SU-DHL-6 (cell line): Measurements from ENCODE around the gene HSPH1.

Experiments used
- H2AFZ ChIP-seq: fragments of 200-600 bp; sonication (generic); 2 replicates; pipeline ENCODE4 v1.6.1; 2014; ENCODE audit warnings: low read depth, mild to moderate bottlenecking, moderate library complexity, mixed read lengths, antibody characterized with exemption, low read length; ENCODE audit not compliant: severe bottlenecking
- H3F3A ChIP-seq: fragments of 200-600 bp; shearing (Covaris generic); 2 replicates; pipeline ENCODE4 v1.6.0; 2016; ENCODE audit warnings: antibody characterized with exemption, mild to moderate bottlenecking; ENCODE audit not compliant: insufficient read depth
- H3K27ac ChIP-seq: fragments of 200-600 bp; sonication (generic); 2 replicates; pipeline ENCODE4 v1.5.1; 2016; ENCODE audit warnings: low read depth, mild to moderate bottlenecking, low read length, moderate library complexity, mixed read lengths
- H3K27me3 ChIP-seq: fragments of 200-600 bp; sonication (generic), shearing (Covaris generic); 2 replicates; pipeline ENCODE4 v1.6.0; 2014; ENCODE audit warnings: mild to moderate bottlenecking, low read length
- H3K36me3 ChIP-seq: fragments of 200-600 bp; sonication (generic); 2 replicates; pipeline ENCODE4 v1.6.1; 2014; ENCODE audit warnings: mild to moderate bottlenecking, low read length, mixed read lengths
- H3K4me2 ChIP-seq: fragments of 300-600, 200-600 bp; shearing (Covaris generic), sonication (generic); 2 replicates; pipeline ENCODE4 v1.6.0; 2014; ENCODE audit warnings: low read length, low read depth, mild to moderate bottlenecking; ENCODE audit not compliant: poor library complexity, severe bottlenecking
- H3K4me3 ChIP-seq: fragments of 200-600 bp; sonication (generic); 2 replicates; pipeline ENCODE4 v1.5.1; 2014; ENCODE audit warnings: antibody characterized with exemption, low read length, mild to moderate bottlenecking, mixed read lengths; ENCODE audit not compliant: insufficient read depth, poor library complexity, severe bottlenecking
- H3K79me2 ChIP-seq: fragments of 200-600 bp; sonication (generic); 2 replicates; pipeline ENCODE4 v1.6.1; 2014; ENCODE audit warnings: mild to moderate bottlenecking, low read length, moderate library complexity; ENCODE audit not compliant: insufficient read depth
- H3K9ac ChIP-seq: fragments of 200-600 bp; sonication (generic); 2 replicates; pipeline ENCODE4 v1.7.0; 2014; ENCODE audit warnings: mild to moderate bottlenecking, low read length
- H3K9me2 ChIP-seq: fragments of 200-600 bp; sonication (generic); replicated peaks from 2 replicates; pipeline ENCODE4 v1.6.1; 2014; ENCODE audit warnings: low read length; ENCODE audit not compliant: insufficient read depth
- H3K9me3 ChIP-seq: fragments of 200-600 bp; sonication (generic); 2 replicates; pipeline ENCODE4 v1.6.1; 2014; ENCODE audit warnings: low read length, mixed read lengths; ENCODE audit not compliant: insufficient read depth
- H4K20me1 ChIP-seq: fragments of 200-600 bp; sonication (generic); 2 replicates; pipeline ENCODE4 v1.6.1; 2014; ENCODE audit warnings: low read depth, mild to moderate bottlenecking, antibody characterized with exemption, low read length, moderate library complexity, mixed read lengths
- EZH2phosphoT487 ChIP-seq: fragments of 200-600 bp; sonication (generic), shearing (Covaris generic); conservative IDR thresholded peaks from 2 replicates; pipeline ENCODE4 v1.6.1; 2018; ENCODE audit warnings: mild to moderate bottlenecking, antibody characterized with exemption, low read length, moderate library complexity, mixed read lengths
- TF ChIP-seq, protein P1 (sequence below): fragments of 200-600 bp; sonication (generic); IDR thresholded peaks from one replicate; pipeline ENCODE4 v1.5.1; 2017; ENCODE audit warnings: antibody characterized with exemption, mild to moderate bottlenecking, low read length, moderate library complexity; ENCODE audit not compliant: insufficient read depth, poor library complexity, severe bottlenecking

The HSPH1 gene

DNA sequence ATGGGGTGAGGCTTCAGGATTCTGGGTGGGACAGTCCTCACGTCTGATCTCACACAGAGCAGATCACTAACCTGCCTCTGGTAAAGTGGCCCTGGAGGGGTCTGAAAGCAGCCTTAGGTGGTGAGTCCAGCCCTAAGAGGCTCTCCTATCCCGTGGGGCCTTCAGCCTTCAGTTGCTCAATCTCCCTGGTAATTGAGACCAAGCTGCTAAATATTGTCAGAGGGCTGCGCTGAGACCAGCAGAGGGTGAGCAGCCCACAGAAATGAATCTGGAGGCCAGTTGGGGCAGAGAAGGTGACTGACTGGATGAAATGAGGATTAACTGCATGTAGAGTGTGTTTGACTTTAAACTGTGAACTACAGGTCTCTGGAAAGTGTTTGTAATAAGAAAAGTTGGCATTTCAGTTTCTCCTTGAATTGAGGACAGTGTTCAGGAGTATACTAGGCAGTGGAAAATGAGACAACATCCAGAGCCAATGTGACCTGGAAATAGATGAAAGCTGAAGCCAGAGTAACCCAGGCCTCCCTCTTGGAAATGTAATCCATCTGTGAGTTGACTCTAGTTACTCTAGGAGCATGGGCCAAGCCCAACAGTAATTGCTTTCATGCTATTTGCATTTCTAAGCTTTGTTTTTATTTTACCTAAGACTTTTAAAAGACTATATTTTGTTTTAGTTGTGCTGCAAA, 14.3 kb upstream of the HSPH1 start:
- H4K20me1 ChIP-seq, result no peaks in the 10 kb centered on the region
- H3K9me3 ChIP-seq, result no peaks in the 10 kb centered on the region
- H3K4me2 ChIP-seq, result no peak overlapping the region
- no peak overlapping the region for H3K4me3 ChIP-seq
- TF ChIP-seq, protein P1, sequence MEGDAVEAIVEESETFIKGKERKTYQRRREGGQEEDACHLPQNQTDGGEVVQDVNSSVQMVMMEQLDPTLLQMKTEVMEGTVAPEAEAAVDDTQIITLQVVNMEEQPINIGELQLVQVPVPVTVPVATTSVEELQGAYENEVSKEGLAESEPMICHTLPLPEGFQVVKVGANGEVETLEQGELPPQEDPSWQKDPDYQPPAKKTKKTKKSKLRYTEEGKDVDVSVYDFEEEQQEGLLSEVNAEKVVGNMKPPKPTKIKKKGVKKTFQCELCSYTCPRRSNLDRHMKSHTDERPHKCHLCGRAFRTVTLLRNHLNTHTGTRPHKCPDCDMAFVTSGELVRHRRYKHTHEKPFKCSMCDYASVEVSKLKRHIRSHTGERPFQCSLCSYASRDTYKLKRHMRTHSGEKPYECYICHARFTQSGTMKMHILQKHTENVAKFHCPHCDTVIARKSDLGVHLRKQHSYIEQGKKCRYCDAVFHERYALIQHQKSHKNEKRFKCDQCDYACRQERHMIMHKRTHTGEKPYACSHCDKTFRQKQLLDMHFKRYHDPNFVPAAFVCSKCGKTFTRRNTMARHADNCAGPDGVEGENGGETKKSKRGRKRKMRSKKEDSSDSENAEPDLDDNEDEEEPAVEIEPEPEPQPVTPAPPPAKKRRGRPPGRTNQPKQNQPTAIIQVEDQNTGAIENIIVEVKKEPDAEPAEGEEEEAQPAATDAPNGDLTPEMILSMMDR, result no peak
- TF ChIP-seq EZH2phosphoT487, result no peak
- H3K79me2 ChIP-seq, result no peaks in the 10 kb centered on the region
- no peak overlapping the region for H2AFZ ChIP-seq
- H3F3A ChIP-seq, result no peaks in the 10 kb centered on the region
- H3K9me2 ChIP-seq, result no peaks in the 10 kb centered on the region
- no peak overlapping the region for H3K27ac ChIP-seq
- H3K27me3 ChIP-seq, result no peaks in the 10 kb centered on the region
- no peak overlapping the region for H3K9ac ChIP-seq
- H3K36me3 ChIP-seq, result no peaks in the 10 kb centered on the region

DNA sequence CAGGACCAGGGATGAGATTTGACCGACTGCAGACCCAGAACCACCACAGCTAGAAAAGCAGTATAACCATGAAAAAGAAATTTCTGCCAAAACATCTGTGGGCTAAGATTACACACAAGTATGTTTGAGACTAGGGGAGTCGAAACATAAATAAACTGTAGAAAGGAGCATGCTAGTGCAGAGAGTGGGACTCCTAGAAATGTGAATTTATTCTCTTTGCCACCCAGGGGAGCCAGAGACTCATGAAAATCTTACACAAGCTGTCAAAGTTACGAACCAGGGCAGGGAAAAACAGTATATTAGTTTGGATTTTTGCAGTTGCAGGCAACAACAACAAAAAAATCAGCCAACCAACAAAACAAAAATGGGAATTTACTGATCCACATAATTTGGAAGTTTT, 12.3 kb upstream of the HSPH1 start:
- Histone ChIP-seq H3K27me3 (no peaks in the 10 kb centered on the region), H3F3A (no peaks in the 10 kb centered on the region), H3K27ac (no peak overlapping the region), H3K79me2 (no peaks in the 10 kb centered on the region), H3K4me3 (no peak overlapping the region), H3K9me3 (no peaks in the 10 kb centered on the region), H3K9ac (no peak overlapping the region), H3K36me3 (no peaks in the 10 kb centered on the region), H2AFZ (no peak overlapping the region), H3K4me2 (no peak overlapping the region), H4K20me1 (no peaks in the 10 kb centered on the region), H3K9me2 (no peaks in the 10 kb centered on the region)
- TF ChIP-seq EZH2phosphoT487, result no peak
- TF ChIP-seq, protein P1, result no peak

DNA sequence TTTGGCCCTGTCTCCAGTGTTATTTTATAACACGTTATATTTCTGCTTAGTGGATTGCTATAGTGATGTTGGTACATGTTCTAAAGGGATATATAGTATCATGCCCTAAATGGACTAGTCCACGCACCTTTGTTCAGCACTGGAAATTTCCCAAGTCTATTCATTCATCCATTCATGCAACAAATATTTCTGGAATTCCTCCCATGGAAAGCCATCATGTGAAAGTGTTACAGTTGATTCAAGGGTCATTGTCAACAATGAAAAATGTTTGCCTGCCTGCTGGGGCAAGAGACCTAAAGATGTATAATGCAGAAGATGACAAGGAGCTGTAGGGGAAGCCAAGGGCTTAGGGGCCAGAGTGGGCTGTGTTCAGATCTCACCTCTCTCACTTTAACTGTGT, 10.8 kb upstream of the HSPH1 start:
- H3K79me2 ChIP-seq, result no peaks in the 10 kb centered on the region
- no peaks in the 10 kb centered on the region for H3K9me2 ChIP-seq
- no peak overlapping the region for H3K4me2 ChIP-seq
- no peak overlapping the region for H2AFZ ChIP-seq
- no peaks in the 10 kb centered on the region for H3K9me3 ChIP-seq
- TF ChIP-seq EZH2phosphoT487, result no peak
- TF ChIP-seq, protein P1, result no peak
- no peaks in the 10 kb centered on the region for H3K27me3 ChIP-seq
- H3K9ac ChIP-seq, result no peak overlapping the region
- no peaks in the 10 kb centered on the region for H4K20me1 ChIP-seq
- no peaks in the 10 kb centered on the region for H3K36me3 ChIP-seq
- H3K27ac ChIP-seq, result no peak overlapping the region
- H3K4me3 ChIP-seq, result no peak overlapping the region
- H3F3A ChIP-seq, result no peaks in the 10 kb centered on the region
